Rectal smooth muscle tissue (tissue), 1 donor: ENCODE measurements around the gene CHST15.
A peak's percentile ranks its signal among the peaks of the same experiment; 100 is the strongest.

Experiments
- H3K27ac ChIP-seq: one replicate; pipeline ENCODE4 v1.7.0; 2013; ENCODE audit warnings: low read depth, low read length, inconsistent platforms
- H3K27me3 ChIP-seq: one replicate; pipeline ENCODE4 v1.7.0; 2013; ENCODE audit warnings: low read length; ENCODE audit not compliant: control insufficient read depth, insufficient read depth
- H3K36me3 ChIP-seq: one replicate; pipeline ENCODE4 v1.7.0; 2013; ENCODE audit warnings: low read length; ENCODE audit not compliant: control insufficient read depth, insufficient read depth
- H3K4me1 ChIP-seq: one replicate; pipeline ENCODE4 v1.7.0; 2013; ENCODE audit warnings: low read length; ENCODE audit not compliant: control insufficient read depth, insufficient read depth
- H3K4me3 ChIP-seq: one replicate; pipeline ENCODE4 v1.7.0; 2013; ENCODE audit warnings: low read length
- H3K9ac ChIP-seq: one replicate; pipeline ENCODE4 v1.7.0; 2013; ENCODE audit warnings: low read length

CHST15 gene

GRCh38 chr10:123964953-123965352 is 128.4 kb downstream of the CHST15 start:
- no peak overlapping the region for H3K9ac ChIP-seq
- H3K27me3 ChIP-seq, result peaks cover 4% of the 10 kb centered on the region
- H3K4me3 ChIP-seq, result no peak overlapping the region

GRCh38 chr10:123962756-123963530 is 130.5 kb downstream of the CHST15 start:
- peaks cover 29% of the 10 kb centered on the region for H3K4me1 ChIP-seq
- no peaks in the 10 kb centered on the region for H3K36me3 ChIP-seq
- peak overlapping the region; percentile 53 for H3K27ac ChIP-seq
- no peak overlapping the region for H3K4me3 ChIP-seq
- no peak overlapping the region for H3K9ac ChIP-seq
- peaks cover 4% of the 10 kb centered on the region for H3K27me3 ChIP-seq

More at GRCh38 chr10:123964953-123965352, 128.4 kb downstream of the CHST15 start:
- Histone ChIP-seq H3K36me3 (no peaks in the 10 kb centered on the region), H3K4me1 (peaks cover 20% of the 10 kb centered on the region), H3K27ac (no peak overlapping the region)

GRCh38 chr10:123958241-123958640 is 135.2 kb downstream of the CHST15 start:
- no peak overlapping the region for H3K4me3 ChIP-seq
- no peaks in the 10 kb centered on the region for H3K36me3 ChIP-seq
- H3K9ac ChIP-seq, result no peak overlapping the region
- H3K27ac ChIP-seq, result peak overlapping the region; percentile 82
- H3K4me1 ChIP-seq, result peaks cover 13% of the 10 kb centered on the region
- H3K27me3 ChIP-seq, result no peaks in the 10 kb centered on the region
